A549 (cell line): Measurements from ENCODE around the gene QRSL1.

Source experiments
- MYC ChIP-seq: IDR thresholded peaks from 2 replicates; pipeline ENCODE4 v1.6.1; 2012; ENCODE audit warnings: mild to moderate bottlenecking, inconsistent platforms, low read length, improper control_type of control experiment, borderline replicate concordance
- TF ChIP-seq, protein P1 (sequence below): fragments of >200 bp; sonication (Bioruptor Twin); formaldehyde crosslinking; IDR thresholded peaks from 3 replicates; pipeline ENCODE4 v1.5.1; 2016

DNA sequence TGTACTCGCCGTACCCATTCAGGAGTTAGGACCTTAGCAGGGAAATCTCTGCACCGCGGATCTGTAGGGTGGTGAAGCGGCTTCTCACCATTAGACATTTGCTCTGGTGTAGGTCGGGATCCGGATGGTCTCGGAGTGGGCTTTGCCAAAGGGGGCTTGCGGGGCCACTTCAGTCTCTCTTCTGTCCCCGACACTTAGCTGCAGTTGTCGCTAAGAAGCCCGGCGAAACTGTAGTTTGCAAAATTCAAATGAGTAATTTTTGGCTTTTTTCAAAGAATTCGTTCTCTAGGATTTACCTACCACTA, 433 bp downstream of the QRSL1 start:
- TF ChIP-seq, protein P1, sequence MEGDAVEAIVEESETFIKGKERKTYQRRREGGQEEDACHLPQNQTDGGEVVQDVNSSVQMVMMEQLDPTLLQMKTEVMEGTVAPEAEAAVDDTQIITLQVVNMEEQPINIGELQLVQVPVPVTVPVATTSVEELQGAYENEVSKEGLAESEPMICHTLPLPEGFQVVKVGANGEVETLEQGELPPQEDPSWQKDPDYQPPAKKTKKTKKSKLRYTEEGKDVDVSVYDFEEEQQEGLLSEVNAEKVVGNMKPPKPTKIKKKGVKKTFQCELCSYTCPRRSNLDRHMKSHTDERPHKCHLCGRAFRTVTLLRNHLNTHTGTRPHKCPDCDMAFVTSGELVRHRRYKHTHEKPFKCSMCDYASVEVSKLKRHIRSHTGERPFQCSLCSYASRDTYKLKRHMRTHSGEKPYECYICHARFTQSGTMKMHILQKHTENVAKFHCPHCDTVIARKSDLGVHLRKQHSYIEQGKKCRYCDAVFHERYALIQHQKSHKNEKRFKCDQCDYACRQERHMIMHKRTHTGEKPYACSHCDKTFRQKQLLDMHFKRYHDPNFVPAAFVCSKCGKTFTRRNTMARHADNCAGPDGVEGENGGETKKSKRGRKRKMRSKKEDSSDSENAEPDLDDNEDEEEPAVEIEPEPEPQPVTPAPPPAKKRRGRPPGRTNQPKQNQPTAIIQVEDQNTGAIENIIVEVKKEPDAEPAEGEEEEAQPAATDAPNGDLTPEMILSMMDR = no peak
- no peak for TF ChIP-seq MYC
